ENCODE data around the gene SIMC1.

Gene SIMC1

GRCh38 chr5:176389135-176390123 is 151.2 kb downstream of the SIMC1 start:
- FAIRE-seq = no peak

GRCh38 chr5:176391479-176391878 is 153.3 kb downstream of the SIMC1 start:
- FAIRE-seq = no peak

- FAIRE-seq = no peak
Observed at GRCh38 chr5:176391999-176392398, 153.8 kb downstream of the SIMC1 start.

- FAIRE-seq = no peak
Observed at GRCh38 chr5:176392526-176392925, 154.3 kb downstream of the SIMC1 start.

GRCh38 chr5:176394096-176394495 is 155.9 kb downstream of the SIMC1 start:
- no peak for FAIRE-seq

- FAIRE-seq = no peak
Observed at GRCh38 chr5:176394881-176395675, 156.9 kb downstream of the SIMC1 start.

Measured in G401.6 (cell line).